Activated naive CD8-positive, alpha-beta T cell treated with anti-CD3 and anti-CD28 coated beads for 36 hours (primary cell): Measurements from ENCODE around the gene FYTTD1. TPM values are rescaled to one million over a fixed set of nuclear protein-coding genes. Genes with fewer than 3 reads are reported as not detected.

Experiments
- DNase-seq: peaks from one replicate; pipeline ENCODE4 v3.0.0; 2021
- H3K27ac Mint-ChIP-seq: one replicate; pipeline ENCODE4 v1.8.0; 2022; ENCODE audit warnings: mild to moderate bottlenecking, moderate library complexity, mixed read lengths
- H3K27me3 Mint-ChIP-seq: one replicate; pipeline ENCODE4 v1.8.0; 2022; ENCODE audit warnings: mild to moderate bottlenecking, mixed read lengths
- H3K36me3 Mint-ChIP-seq: one replicate; pipeline ENCODE4 v1.8.0; 2021; ENCODE audit warnings: mild to moderate bottlenecking, mixed read lengths
- H3K4me1 Mint-ChIP-seq: one replicate; pipeline ENCODE4 v1.8.0; 2021; ENCODE audit warnings: mixed read lengths
- H3K4me3 Mint-ChIP-seq: one replicate; pipeline ENCODE4 v1.8.0; 2022; ENCODE audit warnings: mild to moderate bottlenecking, moderate library complexity, mixed read lengths
- H3K9me3 Mint-ChIP-seq: one replicate; pipeline ENCODE4 v1.8.0; 2022; ENCODE audit warnings: mixed read lengths
- total RNA-seq, 2 experiments: library from RNA; stranded (reverse); gene quantifications; one replicate each; pipeline ENCODE4 v1.2.3, GENCODE V29; 2021

The FYTTD1 gene
- total RNA-seq, 2 experiments from 2014 or later, result 23.2 to 25.0 TPM

DNA sequence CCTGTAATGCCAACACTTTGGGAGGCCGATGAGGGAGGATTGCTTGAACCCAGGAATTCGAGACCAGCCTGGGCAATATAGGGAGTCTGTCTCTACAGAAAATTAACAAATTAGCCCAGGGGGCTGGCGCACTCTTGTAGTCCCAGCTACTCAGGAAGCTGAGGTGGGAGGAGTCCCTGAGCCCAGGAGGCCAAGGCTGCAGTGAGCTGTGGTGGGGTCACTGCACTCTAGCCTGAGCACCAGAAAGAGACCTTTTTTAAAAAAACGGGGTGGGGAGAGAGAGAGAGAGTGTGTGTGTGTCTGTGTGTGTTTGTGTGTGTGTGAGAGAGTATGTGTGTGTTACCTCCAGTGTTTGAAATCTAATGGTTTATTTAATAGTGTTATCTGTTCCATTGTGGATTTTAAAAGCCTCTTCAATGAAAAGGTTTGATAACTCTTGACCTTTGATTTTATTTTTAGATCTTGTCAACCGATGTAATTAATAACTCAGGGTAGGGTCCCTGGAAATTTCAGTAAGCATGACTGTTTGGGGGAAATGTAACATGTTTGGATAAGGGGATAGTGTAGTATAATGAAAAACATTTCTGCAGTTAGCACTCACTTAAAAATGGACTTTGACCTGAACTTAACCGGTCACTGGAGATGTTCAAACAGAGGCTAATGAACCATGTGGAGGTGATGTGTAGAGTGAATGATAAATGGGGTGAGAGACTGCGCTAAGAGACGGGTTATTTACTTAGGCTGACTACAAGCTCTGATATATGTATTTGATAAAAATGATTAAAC is 71.1 kb downstream of the FYTTD1 start:
- no peaks in the 10 kb centered on the region for H3K4me1 Mint-ChIP-seq
- no peak for DNase-seq
- H3K27me3 Mint-ChIP-seq, result no peaks in the 10 kb centered on the region
- no peaks in the 10 kb centered on the region for H3K9me3 Mint-ChIP-seq
- H3K36me3 Mint-ChIP-seq, result peaks cover 12% of the 10 kb centered on the region
- no peak overlapping the region for H3K27ac Mint-ChIP-seq
- H3K4me3 Mint-ChIP-seq, result no peak overlapping the region

DNA sequence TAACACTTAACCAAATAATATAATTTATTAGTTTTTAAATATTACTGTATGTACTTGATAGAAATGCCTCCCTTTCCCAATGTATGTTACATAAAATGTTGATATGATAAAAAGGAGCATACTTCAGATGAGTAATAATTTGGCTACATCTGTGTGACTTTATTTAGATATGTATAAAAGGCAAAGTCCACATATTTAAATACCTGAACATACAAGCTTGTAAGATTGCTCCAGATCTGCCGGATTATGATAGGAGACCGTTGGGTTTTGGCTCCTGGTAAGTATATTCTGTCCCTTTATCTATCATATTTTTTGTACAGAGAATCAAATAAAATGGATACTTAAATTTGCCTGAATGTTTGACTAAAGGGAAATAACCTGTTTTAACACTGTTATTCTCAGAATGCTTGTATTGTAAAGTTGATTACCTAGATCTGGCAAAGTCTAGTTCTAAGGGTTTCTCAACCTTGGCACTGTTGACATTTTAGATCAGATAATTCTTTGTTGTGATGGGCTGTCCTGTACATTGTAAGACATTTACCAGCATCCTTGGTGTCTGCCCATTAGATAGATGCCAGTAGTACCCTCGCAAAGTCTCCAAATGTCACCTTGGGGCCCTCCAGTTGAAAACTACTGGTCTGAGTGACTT is 79.8 kb downstream of the FYTTD1 start:
- Mint-ChIP-seq H3K27ac (no peak overlapping the region), H3K4me3 (no peak overlapping the region), H3K36me3 (peaks cover 12% of the 10 kb centered on the region), H3K4me1 (no peaks in the 10 kb centered on the region), H3K9me3 (no peaks in the 10 kb centered on the region), H3K27me3 (no peaks in the 10 kb centered on the region)
- DNase-seq, result no peak

DNA sequence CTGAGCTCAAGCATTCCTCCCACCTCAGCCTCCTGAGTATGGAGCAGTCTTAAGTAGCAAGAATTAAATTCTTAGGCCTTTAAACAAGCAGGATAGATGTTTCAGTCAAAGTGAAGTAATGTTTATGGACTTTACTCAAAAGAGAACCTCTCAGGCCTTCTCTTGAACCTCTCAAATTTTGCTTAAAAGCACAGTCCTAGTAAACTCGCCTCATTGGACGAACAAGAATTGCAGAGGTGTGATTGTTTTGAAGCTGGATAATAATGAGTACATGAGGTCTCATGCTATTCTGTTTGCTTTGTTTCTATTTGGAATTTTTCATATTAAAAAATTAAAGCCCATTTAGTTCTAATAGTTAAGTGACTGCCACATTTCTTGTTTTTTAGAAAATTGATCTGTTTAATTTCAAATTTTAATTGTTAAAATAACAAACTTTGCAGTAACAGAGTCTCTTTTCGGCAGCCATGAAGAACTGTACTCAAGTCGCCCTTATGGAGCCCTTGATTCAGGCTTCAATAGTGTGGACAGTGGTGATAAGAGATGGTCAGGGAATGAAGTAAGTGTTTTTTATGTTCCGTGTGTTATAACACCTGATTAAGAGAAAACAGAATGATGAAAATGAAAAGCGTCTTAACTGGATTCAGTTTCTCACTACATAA is 80.8 kb downstream of the FYTTD1 start:
- no peaks in the 10 kb centered on the region for H3K27me3 Mint-ChIP-seq
- H3K36me3 Mint-ChIP-seq, result peaks cover 13% of the 10 kb centered on the region
- no peak overlapping the region for H3K4me3 Mint-ChIP-seq
- H3K9me3 Mint-ChIP-seq, result no peaks in the 10 kb centered on the region
- H3K4me1 Mint-ChIP-seq, result no peaks in the 10 kb centered on the region
- H3K27ac Mint-ChIP-seq, result no peak overlapping the region
- DNase-seq, result no peak

DNA sequence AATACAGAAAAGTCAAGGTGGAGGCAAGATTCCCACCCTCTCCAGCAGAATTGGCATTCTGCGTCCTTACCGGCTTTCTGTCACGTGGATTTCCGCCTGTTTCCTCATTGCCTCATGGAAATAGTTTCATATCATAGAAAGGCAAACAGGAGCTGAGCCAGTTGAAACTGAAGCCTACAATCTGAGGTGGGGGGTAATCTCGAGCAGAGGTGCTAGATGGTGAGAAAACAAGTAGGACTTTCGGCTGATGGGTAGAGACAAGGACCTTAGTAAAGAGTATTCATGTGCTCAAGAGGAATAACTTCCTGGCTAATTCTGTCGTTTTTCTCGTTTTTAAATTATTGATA is 81.3 kb downstream of the FYTTD1 start:
- peaks cover 14% of the 10 kb centered on the region for H3K36me3 Mint-ChIP-seq
- H3K27ac Mint-ChIP-seq, result no peak overlapping the region
- no peaks in the 10 kb centered on the region for H3K27me3 Mint-ChIP-seq
- H3K9me3 Mint-ChIP-seq, result no peaks in the 10 kb centered on the region
- no peak for DNase-seq
- no peaks in the 10 kb centered on the region for H3K4me1 Mint-ChIP-seq
- no peak overlapping the region for H3K4me3 Mint-ChIP-seq

DNA sequence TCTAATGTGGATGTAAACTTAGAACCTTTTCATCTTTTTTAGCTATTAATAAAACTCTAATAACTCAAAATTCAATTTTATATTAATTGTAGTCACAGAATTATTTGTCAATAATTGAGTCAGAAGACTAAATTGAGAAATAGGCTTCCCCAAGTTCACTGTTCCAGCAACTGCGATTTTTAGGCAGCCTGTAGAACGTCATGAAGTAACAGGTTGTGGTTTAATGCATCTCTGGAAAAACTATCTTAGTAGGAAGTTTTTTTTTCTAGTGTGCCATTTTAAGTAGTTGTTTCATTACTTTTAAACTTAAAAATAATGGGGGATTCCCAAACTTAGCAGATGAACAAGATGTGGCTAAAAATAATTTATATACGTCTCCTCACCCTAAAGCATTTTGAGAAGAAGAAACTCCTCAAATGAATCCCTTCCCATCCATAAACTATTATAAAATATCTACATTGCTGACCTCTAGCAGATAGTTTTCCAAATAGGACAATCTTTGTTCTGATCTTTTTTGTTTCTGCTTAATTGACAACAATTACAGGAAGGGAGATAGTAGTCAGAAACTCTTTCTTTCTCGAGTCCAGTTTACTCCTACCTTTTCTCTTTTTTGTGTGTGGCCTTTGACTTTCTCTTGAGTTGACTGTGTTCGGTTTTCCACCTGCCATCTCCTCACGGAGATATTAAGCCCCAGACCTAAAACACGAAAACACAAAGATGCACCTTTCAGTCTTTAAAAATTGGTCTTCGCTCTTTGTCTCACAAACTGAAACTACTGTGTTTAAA is 84.4 kb downstream of the FYTTD1 start:
- H3K4me3 Mint-ChIP-seq, result no peak overlapping the region
- no peaks in the 10 kb centered on the region for H3K9me3 Mint-ChIP-seq
- DNase-seq, result no peak
- no peaks in the 10 kb centered on the region for H3K4me1 Mint-ChIP-seq
- no peak overlapping the region for H3K27ac Mint-ChIP-seq
- no peaks in the 10 kb centered on the region for H3K27me3 Mint-ChIP-seq
- peaks cover 12% of the 10 kb centered on the region for H3K36me3 Mint-ChIP-seq

DNA sequence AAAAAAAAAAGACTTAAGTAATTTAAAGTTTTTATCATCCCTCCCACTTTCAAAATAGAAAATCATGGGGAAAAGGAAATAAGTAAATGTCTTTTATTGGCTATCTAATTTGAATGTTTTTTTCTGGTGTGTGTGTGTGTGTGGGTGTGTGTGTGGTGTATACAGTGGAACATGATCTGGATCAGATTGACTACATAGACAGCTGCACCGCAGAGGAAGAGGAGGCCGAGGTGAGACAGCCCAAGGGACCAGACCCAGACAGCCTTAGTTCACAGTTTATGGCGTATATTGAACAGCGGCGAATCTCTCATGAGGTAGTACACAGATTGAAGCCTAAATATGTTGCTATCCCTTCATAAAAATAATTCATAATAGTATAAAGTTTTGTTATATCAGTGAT is 85.8 kb downstream of the FYTTD1 start:
- no peaks in the 10 kb centered on the region for H3K9me3 Mint-ChIP-seq
- H3K36me3 Mint-ChIP-seq, result peaks cover 14% of the 10 kb centered on the region
- no peak overlapping the region for H3K4me3 Mint-ChIP-seq
- no peaks in the 10 kb centered on the region for H3K27me3 Mint-ChIP-seq
- H3K27ac Mint-ChIP-seq, result no peak overlapping the region
- no peaks in the 10 kb centered on the region for H3K4me1 Mint-ChIP-seq
- DNase-seq, result no peak

DNA sequence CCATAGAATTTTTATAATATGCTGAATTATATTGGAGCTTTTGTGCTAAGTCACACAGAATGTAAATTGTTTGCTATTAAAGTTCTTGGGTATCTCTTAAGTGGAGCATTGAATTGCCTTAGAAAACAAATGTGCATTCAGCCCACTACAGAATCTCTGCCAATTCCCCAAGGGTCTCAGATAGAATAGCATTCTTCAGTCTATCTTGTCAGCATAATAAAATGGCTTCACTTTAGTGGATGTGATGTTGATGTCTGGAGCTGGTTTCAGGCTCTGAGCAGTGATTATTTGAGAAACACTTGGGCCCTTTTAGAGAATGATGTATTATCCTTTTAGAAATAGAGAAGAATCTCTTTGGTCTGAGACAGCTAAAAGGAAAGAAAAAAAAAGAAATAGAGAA is 86.6 kb downstream of the FYTTD1 start:
- no peak for DNase-seq
- Mint-ChIP-seq H3K9me3 (no peaks in the 10 kb centered on the region), H3K4me1 (no peaks in the 10 kb centered on the region), H3K27ac (no peak overlapping the region), H3K36me3 (peaks cover 16% of the 10 kb centered on the region), H3K4me3 (no peak overlapping the region), H3K27me3 (no peaks in the 10 kb centered on the region)

Other genes with a start within 250 kb of the FYTTD1 start
- 10 to 100 TPM; 63.5 to 71.0 TPM for gene BDH1, start 193.9 kb upstream of the FYTTD1 start, total RNA-seq
- 10 to 100 TPM; 23.7 to 24.7 TPM for gene RUBCN, start 13.0 kb upstream of the FYTTD1 start, total RNA-seq
- 10 to 100 TPM; 33.6 to 34.4 TPM for gene LRCH3, start 41.4 kb downstream of the FYTTD1 start, total RNA-seq
- gene RPL35A, start 200.3 kb downstream of the FYTTD1 start, total RNA-seq, result 1,000 to 10,000 TPM; 1,619 to 1,626 TPM
- gene LMLN, start 210.3 kb downstream of the FYTTD1 start, total RNA-seq, result 10 to 100 TPM in 1 of 2 experiments, 1 to 10 TPM in 1; 8.1 to 10.4 TPM